Stimulated activated CD8-positive, alpha-beta memory T cell treated with anti-CD3 and anti-CD28 coated beads, Interleukin-12 subunit alpha, Interleukin-12 subunit beta, amount 100 ng/mL, for 24 hours (primary cell): ENCODE results near the gene ADAM12.
"Not testable (repeated sequence)": the region's sequence is repeated elsewhere in the genome, so short reads cannot be mapped to it uniquely, and the experiment has no call there.

Experiments used
- DNase-seq: peaks from one replicate; pipeline ENCODE4 v3.0.0-alpha.2; 2020; ENCODE audit errors: extremely low read depth

Gene ADAM12

GRCh38 chr10:125982260-125982948, 405.9 kb downstream of the ADAM12 start:
- no peak for DNase-seq

- no peak for DNase-seq
Measured at GRCh38 chr10:125980521-125981035, 407.7 kb downstream of the ADAM12 start.

DNA sequence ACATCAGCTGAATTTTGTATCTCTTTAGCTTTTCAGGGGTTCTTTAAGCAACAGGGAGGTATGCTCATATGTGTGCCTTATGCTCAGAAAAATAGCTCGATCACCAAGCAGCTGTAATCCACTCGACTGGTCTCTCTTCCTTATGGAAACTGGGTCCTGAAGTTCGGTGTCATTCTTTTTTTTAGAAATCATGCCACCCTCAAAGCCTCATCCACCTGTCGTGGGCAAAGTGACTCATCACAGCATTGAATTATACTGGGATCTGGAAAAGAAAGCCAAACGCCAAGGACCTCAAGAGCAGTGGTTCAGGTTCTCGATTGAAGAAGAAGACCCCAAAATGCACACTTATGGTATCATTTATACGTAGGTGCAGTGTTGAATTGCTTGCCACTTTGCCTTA, 408.3 kb downstream of the ADAM12 start:
- no peak for DNase-seq

GRCh38 chr10:125976960-125977605, 411.2 kb downstream of the ADAM12 start:
- no peak for DNase-seq

DNA sequence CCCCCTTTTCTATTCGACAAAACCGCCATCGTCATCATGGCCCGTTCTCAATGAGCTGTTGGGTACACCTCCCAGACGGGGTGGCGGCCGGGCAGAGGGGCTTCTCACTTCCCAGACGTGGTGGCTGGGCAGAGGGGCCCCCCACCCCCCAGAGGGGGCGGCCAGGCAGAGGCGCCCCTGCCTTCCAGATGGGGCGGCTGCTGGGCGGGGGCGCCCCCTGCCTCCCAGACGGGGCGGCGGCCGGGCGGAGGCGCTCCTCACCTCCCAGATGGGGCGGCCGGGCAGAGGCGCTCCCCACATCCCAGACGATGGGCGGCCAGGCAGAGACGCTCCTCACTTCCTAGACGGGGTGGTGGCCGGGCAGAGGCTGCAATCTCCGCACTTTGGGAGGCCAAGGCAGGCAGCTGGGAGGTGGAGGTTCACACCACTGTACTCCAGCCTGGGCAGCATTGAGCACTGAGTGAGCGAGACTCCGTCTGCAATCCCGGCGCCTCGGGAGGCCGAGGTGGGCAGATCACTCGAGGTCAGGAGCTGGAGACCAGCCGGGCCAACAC, 418.1 kb downstream of the ADAM12 start:
- DNase-seq, result not testable (repeated sequence)

DNA sequence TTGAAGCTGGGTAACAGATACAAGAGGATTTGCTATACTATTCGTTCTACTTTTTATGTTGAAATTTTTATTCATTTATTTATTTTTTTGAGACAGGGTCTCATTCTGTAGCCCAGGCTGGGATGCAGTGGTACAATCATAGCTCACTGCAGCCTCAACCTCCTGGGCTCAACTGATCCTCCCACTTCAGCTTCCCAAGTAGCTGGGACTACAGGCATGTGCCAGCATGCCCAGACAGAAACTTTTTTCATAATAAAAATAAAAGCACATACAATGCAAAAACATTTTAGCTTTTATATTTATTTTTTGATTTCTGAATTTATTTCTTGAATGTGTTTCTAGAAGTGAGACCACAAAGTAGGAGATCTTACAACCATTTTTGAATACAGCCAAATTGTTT, 420.7 kb downstream of the ADAM12 start:
- DNase-seq, result no peak

GRCh38 chr10:125964558-125964957, 423.7 kb downstream of the ADAM12 start:
- no peak for DNase-seq
